Neural cell (in vitro differentiated cells): ENCODE results near the gene FYB1. TPM values are rescaled to one million over a fixed set of nuclear protein-coding genes. Genes with fewer than 3 reads are reported as not detected.

Experiments
- H2AFZ ChIP-seq: fragments of 200-600, 300-800 bp; sonication (generic), shearing (Covaris generic); 2 replicates; pipeline ENCODE4 v1.6.0; 2014; ENCODE audit warnings: low read depth, mild to moderate bottlenecking, antibody characterized with exemption, low read length, moderate library complexity
- H3F3A ChIP-seq: fragments of 200-600 bp; shearing (Covaris generic); 2 replicates; pipeline ENCODE4 v1.6.1; 2016; ENCODE audit warnings: mild to moderate bottlenecking, moderate library complexity, mixed read lengths, antibody characterized with exemption, low read length; ENCODE audit not compliant: insufficient read depth, poor library complexity, severe bottlenecking
- H3K27ac ChIP-seq: fragments of 200-600, 300-800 bp; sonication (generic), shearing (Covaris generic); 2 replicates; pipeline ENCODE4 v1.5.1; 2014; ENCODE audit warnings: mild to moderate bottlenecking, low read length, moderate library complexity
- H3K27me3 ChIP-seq: fragments of 300-800, 200-600 bp; sonication (generic), shearing (Covaris generic); 2 replicates; pipeline ENCODE4 v1.6.0; 2014; ENCODE audit warnings: mild to moderate bottlenecking, low read depth, low read length, moderate library complexity; ENCODE audit not compliant: insufficient read depth
- H3K36me3 ChIP-seq: fragments of 300-800, 200-600 bp; sonication (generic), shearing (Covaris generic); 2 replicates; pipeline ENCODE4 v1.5.1; 2014; ENCODE audit warnings: mild to moderate bottlenecking, antibody characterized with exemption, low read length, moderate library complexity; ENCODE audit not compliant: insufficient read depth
- H3K4me2 ChIP-seq: fragments of 300-800, 200-600 bp; sonication (generic), shearing (Covaris generic); 2 replicates; pipeline ENCODE4 v1.6.0; 2014; ENCODE audit warnings: mild to moderate bottlenecking, low read length
- H3K4me3 ChIP-seq: fragments of 300-800, 200-600 bp; sonication (generic), shearing (Covaris generic); 2 replicates; pipeline ENCODE4 v1.5.1; 2014; ENCODE audit warnings: mild to moderate bottlenecking, low read length, moderate library complexity
- H3K79me2 ChIP-seq: fragments of 200-600 bp; shearing (Covaris generic); replicated peaks from 2 replicates; pipeline ENCODE4 v1.6.0; 2014; ENCODE audit warnings: mild to moderate bottlenecking, low read length, moderate library complexity; ENCODE audit not compliant: insufficient read depth
- H3K9ac ChIP-seq: fragments of 300-800, 200-600 bp; sonication (generic), shearing (Covaris generic); 2 replicates; pipeline ENCODE4 v1.6.1; 2016; ENCODE audit warnings: mild to moderate bottlenecking, low read length, mixed read lengths
- H3K9me2 ChIP-seq: fragments of 200-600 bp; shearing (Covaris generic); 2 replicates; pipeline ENCODE4 v1.6.1; 2016; ENCODE audit warnings: mild to moderate bottlenecking, low read length, mixed read lengths; ENCODE audit not compliant: insufficient read depth
- H3K9me3 ChIP-seq: fragments of 200-600, 300-800 bp; sonication (generic), shearing (Covaris generic); 2 replicates; pipeline ENCODE4 v1.6.1; 2016; ENCODE audit warnings: mild to moderate bottlenecking, mixed run types, low read length, moderate library complexity, mixed read lengths
- H4K20me1 ChIP-seq: fragments of 200-600 bp; shearing (Covaris generic); 2 replicates; pipeline ENCODE4 v1.6.1; 2016; ENCODE audit warnings: mild to moderate bottlenecking, mixed run types; ENCODE audit not compliant: insufficient read depth
- CTCF ChIP-seq: fragments of 450-650 bp; IDR thresholded peaks from 2 replicates; pipeline ENCODE4 v1.5.1; 2014; ENCODE audit warnings: antibody characterized with exemption, mild to moderate bottlenecking, moderate library complexity; ENCODE audit not compliant: poor library complexity, severe bottlenecking
- EP300 ChIP-seq: fragments of 450-650 bp; conservative IDR thresholded peaks from 2 replicates; pipeline ENCODE4 v1.6.1; 2014; ENCODE audit warnings: antibody characterized with exemption, mild to moderate bottlenecking, moderate library complexity; ENCODE audit not compliant: poor library complexity, severe bottlenecking
- EZH2 ChIP-seq: fragments of 200-600, 300-800 bp; shearing (Covaris generic), sonication (generic); IDR thresholded peaks from 2 replicates; pipeline ENCODE4 v1.6.1; 2014; ENCODE audit warnings: antibody characterized with exemption, low read length, borderline replicate concordance, mild to moderate bottlenecking; ENCODE audit not compliant: insufficient read depth, poor library complexity, severe bottlenecking
- MXI1 ChIP-seq: fragments of 450-650 bp; conservative IDR thresholded peaks from 2 replicates; pipeline ENCODE4 v1.6.1; 2014; ENCODE audit warnings: antibody characterized with exemption, mild to moderate bottlenecking; ENCODE audit not compliant: poor library complexity, severe bottlenecking
- POLR2AphosphoS5 ChIP-seq: IDR thresholded peaks from 2 replicates; pipeline ENCODE4 v1.6.1; 2012
- RAD21 ChIP-seq: fragments of 450-650 bp; conservative IDR thresholded peaks from 2 replicates; pipeline ENCODE4 v1.6.1; 2014; ENCODE audit warnings: antibody characterized with exemption, mild to moderate bottlenecking, moderate library complexity
- SMC3 ChIP-seq: fragments of 450-650 bp; conservative IDR thresholded peaks from 2 replicates; pipeline ENCODE4 v1.6.1; 2014; ENCODE audit warnings: antibody characterized with exemption, mild to moderate bottlenecking, moderate library complexity; ENCODE audit not compliant: poor library complexity
- TAF1 ChIP-seq: IDR thresholded peaks from 2 replicates; pipeline ENCODE4 v1.6.1; 2012; ENCODE audit warnings: low read depth
- polyA plus RNA-seq: library from polyadenylated mRNA; depleted of rRNA; stranded (reverse); fragments of >200 nt; gene quantifications from 2 replicates; pipeline ENCODE4 v1.2.3, GENCODE V29; 2014
- TF ChIP-seq, protein P1 (sequence below): IDR thresholded peaks from 2 replicates; pipeline ENCODE4 v1.6.1; 2012; ENCODE audit warnings: borderline replicate concordance

The FYB1 gene
- polyA plus RNA-seq, 1 donor from 2014 or later = not detected

GRCh38 chr5:39115644-39116343, 103.6 kb downstream of the FYB1 start:
- Histone ChIP-seq H2AFZ (no peak overlapping the region), H3K4me3 (no peak overlapping the region), H3F3A (no peaks in the 10 kb centered on the region), H3K79me2 (no peaks in the 10 kb centered on the region), H3K4me2 (no peak overlapping the region), H4K20me1 (no peaks in the 10 kb centered on the region), H3K36me3 (no peaks in the 10 kb centered on the region), H3K9me2 (no peaks in the 10 kb centered on the region), H3K9ac (no peak overlapping the region), H3K9me3 (no peaks in the 10 kb centered on the region), H3K27ac (no peak overlapping the region), H3K27me3 (no peaks in the 10 kb centered on the region)
- TF ChIP-seq CTCF (no peak), MXI1 (no peak), TAF1 (no peak), POLR2AphosphoS5 (no peak), RAD21 (no peak), EZH2 (no peak), SMC3 (no peak), EP300 (no peak)
- TF ChIP-seq, protein P1, sequence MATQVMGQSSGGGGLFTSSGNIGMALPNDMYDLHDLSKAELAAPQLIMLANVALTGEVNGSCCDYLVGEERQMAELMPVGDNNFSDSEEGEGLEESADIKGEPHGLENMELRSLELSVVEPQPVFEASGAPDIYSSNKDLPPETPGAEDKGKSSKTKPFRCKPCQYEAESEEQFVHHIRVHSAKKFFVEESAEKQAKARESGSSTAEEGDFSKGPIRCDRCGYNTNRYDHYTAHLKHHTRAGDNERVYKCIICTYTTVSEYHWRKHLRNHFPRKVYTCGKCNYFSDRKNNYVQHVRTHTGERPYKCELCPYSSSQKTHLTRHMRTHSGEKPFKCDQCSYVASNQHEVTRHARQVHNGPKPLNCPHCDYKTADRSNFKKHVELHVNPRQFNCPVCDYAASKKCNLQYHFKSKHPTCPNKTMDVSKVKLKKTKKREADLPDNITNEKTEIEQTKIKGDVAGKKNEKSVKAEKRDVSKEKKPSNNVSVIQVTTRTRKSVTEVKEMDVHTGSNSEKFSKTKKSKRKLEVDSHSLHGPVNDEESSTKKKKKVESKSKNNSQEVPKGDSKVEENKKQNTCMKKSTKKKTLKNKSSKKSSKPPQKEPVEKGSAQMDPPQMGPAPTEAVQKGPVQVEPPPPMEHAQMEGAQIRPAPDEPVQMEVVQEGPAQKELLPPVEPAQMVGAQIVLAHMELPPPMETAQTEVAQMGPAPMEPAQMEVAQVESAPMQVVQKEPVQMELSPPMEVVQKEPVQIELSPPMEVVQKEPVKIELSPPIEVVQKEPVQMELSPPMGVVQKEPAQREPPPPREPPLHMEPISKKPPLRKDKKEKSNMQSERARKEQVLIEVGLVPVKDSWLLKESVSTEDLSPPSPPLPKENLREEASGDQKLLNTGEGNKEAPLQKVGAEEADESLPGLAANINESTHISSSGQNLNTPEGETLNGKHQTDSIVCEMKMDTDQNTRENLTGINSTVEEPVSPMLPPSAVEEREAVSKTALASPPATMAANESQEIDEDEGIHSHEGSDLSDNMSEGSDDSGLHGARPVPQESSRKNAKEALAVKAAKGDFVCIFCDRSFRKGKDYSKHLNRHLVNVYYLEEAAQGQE = no peak

DNA sequence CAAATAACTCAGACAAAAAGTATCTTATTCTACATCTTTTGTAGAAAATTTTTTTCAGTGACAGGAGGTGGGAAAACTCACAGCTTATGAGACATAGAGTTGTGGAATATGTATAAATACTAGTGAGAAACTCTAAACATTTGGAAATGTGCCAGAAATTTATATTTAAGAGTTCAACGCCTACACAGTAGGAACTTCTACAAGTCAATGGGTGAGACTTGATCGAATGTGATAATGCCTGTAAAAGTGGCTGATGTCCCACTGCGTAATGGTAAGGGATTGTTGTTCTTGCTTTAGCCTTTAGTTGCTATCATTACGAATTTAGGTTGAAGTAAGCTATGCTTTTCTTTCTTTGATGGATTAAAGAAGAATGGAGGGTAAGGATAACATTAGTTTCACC, 105.2 kb downstream of the FYB1 start:
- Histone ChIP-seq H4K20me1 (no peaks in the 10 kb centered on the region), H3K4me3 (no peak overlapping the region), H3K9me3 (no peaks in the 10 kb centered on the region), H3F3A (no peaks in the 10 kb centered on the region), H3K27me3 (no peaks in the 10 kb centered on the region), H3K9me2 (no peaks in the 10 kb centered on the region), H3K36me3 (no peaks in the 10 kb centered on the region), H3K4me2 (no peak overlapping the region), H3K9ac (no peak overlapping the region), H2AFZ (no peak overlapping the region), H3K79me2 (no peaks in the 10 kb centered on the region), H3K27ac (no peak overlapping the region)
- TF ChIP-seq RAD21 (no peak), POLR2AphosphoS5 (no peak), EP300 (no peak)
